Activated CD4-positive, alpha-beta T cell treated with anti-CD3 and anti-CD28 coated beads, Interleukin-2, amount 50 U/mL, for 24 hours (primary cell): Measurements from ENCODE around the gene EPS15.

Experiments
- DNase-seq, 2 donors: peaks; one replicate each; pipeline ENCODE4 v3.0.0-alpha.2; 2020; ENCODE audit warnings: low read depth in 1 of 2, low spot score in 1 of 2

EPS15 gene

DNA sequence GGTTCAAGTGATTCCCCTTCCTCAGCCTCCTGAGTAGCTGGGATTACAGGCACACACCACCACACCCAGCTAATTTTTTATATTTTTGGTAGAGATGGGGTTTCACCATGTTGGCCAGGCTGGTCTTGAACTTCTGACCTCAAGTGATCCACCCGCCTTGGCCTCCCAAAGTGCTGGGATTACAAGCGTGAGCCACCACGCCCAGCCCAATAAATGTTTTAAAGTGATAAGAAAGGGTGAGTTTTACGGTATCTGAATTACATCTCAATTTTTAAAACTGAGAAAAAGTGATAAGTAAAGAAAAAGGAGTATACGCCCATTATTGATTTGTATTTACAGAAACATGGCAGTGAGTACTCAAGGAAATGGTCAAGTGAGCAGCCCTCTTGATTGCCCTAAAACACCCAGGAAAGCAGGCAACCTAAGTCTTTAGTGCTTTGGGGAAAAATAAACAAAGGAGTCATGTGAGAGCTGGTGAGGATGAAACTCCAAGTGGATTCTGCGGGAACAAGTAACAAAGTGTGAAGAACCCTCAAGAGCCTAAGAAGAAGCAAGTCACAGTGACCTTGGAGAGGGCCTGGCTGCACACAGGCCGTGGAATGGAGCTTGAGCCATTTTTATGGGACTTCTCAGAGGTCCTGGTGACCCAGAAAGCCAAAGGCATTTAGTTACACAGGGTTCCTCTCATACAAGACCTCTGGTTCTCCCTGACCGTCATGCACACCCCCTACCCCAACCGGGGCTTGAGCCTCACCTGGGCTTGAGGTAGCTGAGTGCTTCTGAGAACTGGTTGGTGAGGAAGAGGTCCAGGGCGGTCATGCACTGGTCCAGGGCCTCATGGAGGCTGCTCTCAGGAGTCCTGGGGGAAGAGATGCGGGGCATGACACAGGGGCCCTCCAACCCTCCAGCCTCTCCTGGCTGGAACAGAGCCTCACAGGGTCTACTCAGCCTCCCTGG lies 197.8 kb downstream of the EPS15 start:
- DNase-seq = no peak

- no peak for DNase-seq
Measured at GRCh38 chr1:51317798-51318197, 201.3 kb downstream of the EPS15 start.

DNA sequence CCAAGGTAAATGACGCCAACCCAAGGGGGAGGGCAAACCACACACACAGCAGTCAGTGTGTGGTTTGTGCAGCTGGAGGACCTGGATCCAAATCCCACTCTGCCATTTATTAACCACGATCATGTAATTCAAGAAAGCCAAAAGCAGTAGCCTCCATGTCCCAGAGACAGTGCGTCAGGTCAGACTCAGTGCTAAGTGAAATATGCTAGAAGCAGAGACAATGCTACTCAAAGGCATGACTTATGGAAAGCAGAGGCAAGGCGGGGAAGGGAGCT lies 202.3 kb downstream of the EPS15 start:
- DNase-seq = no peak

- no peak for DNase-seq
Measured at GRCh38 chr1:51316113-51316845, 202.8 kb downstream of the EPS15 start.

- DNase-seq = no peak
Measured at GRCh38 chr1:51314974-51315373, 204.1 kb downstream of the EPS15 start.

GRCh38 chr1:51313961-51314777 lies 204.9 kb downstream of the EPS15 start:
- no peak for DNase-seq

DNA sequence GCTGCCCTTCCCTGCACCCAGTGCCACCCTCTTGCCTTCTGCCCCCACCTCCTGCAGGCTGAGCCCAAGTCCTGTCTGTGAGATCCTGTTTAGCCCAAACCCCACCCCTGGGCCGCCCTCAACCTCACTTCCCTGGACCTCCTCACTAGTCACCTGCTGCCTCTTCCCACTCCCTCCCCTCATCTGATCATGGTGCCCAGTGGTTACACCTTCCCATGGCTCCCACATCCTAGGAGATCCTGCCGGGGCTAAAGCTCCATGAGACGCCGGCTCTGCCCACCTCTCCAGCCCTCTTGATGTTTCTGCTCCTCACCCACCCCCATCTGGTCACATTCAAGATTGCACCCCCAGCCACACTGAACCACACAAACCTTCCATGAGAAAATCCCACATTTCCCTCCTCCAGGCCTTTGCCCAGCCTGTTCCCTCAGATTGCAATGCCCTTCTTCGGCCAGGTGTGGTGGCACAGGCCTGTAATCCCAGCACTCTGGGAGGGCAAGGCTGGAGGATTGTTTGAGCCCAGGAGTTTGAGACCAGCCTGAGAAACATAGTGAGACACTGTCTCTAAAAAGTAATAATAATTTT lies 205.7 kb downstream of the EPS15 start:
- no peak for DNase-seq

DNA sequence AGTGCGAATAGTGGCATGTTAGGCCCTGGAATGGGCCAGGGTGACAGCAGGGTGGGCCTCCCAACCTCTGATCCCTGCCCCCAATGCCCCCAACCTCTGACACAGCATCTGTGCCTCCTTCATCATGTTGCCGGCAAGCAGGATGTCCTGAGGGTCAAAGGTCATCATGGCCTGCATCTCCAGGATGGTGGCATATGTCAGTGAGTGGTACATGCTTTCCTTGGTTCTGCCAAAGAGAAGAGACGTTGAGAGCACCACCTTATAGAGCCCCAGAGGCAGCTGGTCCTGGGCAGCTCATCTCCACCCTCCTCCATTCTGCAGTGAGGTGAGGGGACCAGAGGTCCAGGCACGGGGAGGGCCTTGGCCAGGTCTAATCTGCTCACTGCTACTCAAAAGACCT lies 206.3 kb downstream of the EPS15 start:
- no peak for DNase-seq

DNA sequence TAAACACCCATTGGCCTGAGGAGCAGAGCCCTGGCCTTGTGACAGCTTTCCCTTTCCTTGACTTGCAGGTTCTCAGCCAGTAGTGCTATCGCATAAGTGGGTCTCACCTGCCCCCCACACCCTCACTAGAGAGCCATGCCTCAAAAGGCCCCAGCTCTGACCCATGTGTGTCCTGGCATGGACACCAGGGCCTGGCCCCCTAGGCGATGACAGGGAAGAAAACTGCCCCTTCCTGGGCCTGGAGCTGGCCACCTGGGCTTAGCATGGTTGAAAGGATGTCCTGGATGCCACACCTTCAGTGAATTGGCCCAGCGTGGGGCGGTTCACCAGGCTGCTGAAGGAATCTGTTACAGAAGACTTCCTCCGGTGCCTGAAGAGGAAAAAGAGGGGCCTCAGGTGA lies 207.2 kb downstream of the EPS15 start:
- DNase-seq = no peak

DNA sequence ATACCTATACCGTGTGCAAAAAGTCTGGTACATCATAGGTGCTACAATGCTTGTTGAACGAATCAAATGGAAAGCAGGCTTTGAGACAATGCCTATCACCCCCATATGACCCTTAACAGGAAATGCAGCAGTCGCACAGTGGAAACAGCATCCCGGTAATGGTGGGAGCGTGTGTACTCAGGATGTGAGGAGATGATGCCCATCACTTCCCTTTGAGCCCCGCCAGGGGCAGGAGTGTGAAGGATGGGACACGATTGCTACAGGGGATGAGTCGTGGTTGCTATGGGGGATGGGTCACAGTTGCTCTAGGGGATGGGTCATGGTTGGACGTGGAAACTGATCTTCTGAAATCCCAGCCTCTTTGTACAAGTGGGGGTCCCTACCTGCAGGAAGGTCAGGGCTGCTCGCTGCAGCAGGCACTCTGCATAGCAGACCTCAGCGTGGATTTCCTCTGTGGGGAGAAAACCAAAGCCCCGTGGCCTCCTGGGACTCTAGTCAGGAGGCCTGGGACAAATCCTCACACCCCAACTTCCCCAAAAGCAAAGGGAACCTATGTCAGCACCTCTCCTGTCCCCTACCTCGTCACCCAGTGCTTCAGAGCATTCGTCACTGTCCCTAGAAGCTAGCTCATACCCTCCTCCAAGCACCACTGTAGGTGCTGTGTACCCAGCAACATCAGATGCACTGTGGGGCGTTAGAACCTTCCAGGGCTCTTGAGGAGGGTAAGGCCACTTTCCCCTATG lies 208.0 kb downstream of the EPS15 start:
- no peak for DNase-seq

DNA sequence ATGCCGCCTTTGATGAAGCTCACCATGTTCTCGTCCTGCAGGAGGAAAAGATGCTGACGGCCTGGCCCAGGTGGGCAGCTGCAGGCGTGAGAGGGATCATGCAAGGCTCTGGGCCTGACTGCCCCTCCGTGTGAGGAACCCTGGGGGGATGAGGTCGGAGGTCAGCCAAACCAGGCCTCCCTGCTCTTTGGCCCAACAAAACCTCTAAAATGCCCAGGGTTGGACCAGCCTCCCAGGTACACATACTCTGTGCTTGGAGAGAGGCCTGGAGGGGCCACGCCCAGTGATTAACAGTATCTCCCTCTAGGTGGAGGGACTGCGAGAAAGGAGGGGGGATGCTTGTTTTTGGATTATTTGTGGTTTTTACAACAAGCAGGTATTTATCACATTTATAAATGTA lies 209.8 kb downstream of the EPS15 start:
- DNase-seq = no peak

GRCh38 chr1:51308636-51309035 lies 210.4 kb downstream of the EPS15 start:
- no peak for DNase-seq

- DNase-seq = no peak
Measured at GRCh38 chr1:51306950-51307349, 212.1 kb downstream of the EPS15 start.

DNA sequence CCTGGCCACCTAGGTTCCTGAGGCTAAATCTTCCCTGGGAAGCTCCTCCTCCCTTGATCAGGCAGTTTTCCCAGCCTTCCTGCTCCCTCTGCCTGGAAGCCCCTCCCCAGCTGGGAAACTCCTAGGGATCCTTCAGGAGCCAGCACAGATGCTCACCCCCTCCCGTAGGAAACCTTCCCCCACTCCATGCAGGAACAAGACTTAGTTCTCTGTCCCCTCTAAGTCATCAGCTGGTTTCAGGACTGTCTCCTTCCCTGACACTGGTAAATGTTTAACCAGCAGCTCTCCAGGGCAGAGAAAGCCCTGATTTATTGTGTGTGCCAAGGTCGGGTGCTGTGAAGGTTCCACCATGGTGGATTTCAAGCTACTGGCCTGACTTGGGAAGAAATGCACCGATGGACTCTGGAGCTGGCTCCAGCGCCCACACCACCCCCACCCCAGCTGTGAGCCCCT lies 213.7 kb downstream of the EPS15 start:
- DNase-seq = no peak

DNA sequence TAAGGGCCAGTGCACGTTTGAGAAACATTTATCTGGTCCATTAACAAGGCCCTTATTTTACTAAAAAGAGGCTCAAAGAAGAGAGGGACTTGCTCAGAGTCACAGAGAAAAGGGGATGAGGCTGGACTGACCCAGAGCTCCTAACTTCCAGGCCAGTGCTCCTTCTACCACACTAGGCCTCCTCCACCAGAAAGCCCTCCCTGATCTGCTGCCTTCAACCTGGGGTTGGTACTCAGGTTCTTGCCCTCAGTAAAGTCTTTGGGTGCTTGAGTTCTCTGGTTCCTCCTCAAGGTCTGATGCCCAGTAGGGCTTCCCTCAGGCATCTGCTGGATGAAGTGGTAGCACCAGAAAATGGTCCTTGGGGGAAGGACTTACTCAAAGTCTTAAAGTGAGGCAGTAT lies 214.7 kb downstream of the EPS15 start:
- DNase-seq = no peak
